MM.1S (cell line): ENCODE measurements around the gene JAK3.

ENCODE experiments used
- DNase-seq: peaks from one replicate; pipeline ENCODE4 v3.0.0-alpha.2; 2015
- H2AFZ ChIP-seq: fragments of 300-600 bp; sonication (generic); 2 replicates; pipeline ENCODE4 v1.6.0; 2016; ENCODE audit warnings: antibody characterized with exemption, low read length
- H3F3A ChIP-seq: fragments of 300-600 bp; sonication (generic); 2 replicates; pipeline ENCODE4 v1.6.1; 2016; ENCODE audit warnings: mild to moderate bottlenecking, antibody characterized with exemption, low read length, moderate library complexity, mixed read lengths; ENCODE audit not compliant: insufficient read depth
- H3K27ac ChIP-seq: fragments of 300-600 bp; sonication (generic); 2 replicates; pipeline ENCODE4 v1.5.1; 2016; ENCODE audit warnings: mild to moderate bottlenecking, low read length
- H3K27me3 ChIP-seq: fragments of 300-600 bp; sonication (generic); replicated peaks from 2 replicates; pipeline ENCODE4 v1.6.0; 2016; ENCODE audit warnings: low read length; ENCODE audit not compliant: insufficient read depth
- H3K36me3 ChIP-seq: fragments of 300-600 bp; sonication (generic); replicated peaks from 2 replicates; pipeline ENCODE4 v1.6.1; 2016; ENCODE audit warnings: mild to moderate bottlenecking, low read length, mixed read lengths; ENCODE audit not compliant: insufficient read depth
- H3K4me1 ChIP-seq: fragments of 300-600 bp; sonication (generic); 2 replicates; pipeline ENCODE4 v1.6.1; 2016; ENCODE audit warnings: low read length, mixed read lengths
- H3K4me2 ChIP-seq: fragments of 300-600 bp; sonication (generic); 2 replicates; pipeline ENCODE4 v1.6.0; 2016; ENCODE audit warnings: low read depth, low read length
- H3K4me3 ChIP-seq: fragments of 300-600 bp; sonication (generic); 2 replicates; pipeline ENCODE4 v1.5.1; 2016; ENCODE audit warnings: low read length, mixed read lengths
- H3K79me2 ChIP-seq: fragments of 300-600 bp; sonication (generic); 2 replicates; pipeline ENCODE4 v1.6.1; 2016; ENCODE audit warnings: mixed run types, low read length, mixed read lengths
- H3K9ac ChIP-seq: fragments of 300-600 bp; sonication (generic); 2 replicates; pipeline ENCODE4 v1.6.1; 2016; ENCODE audit warnings: low read length, mixed read lengths
- H3K9me2 ChIP-seq: fragments of 300-600 bp; sonication (generic); replicated peaks from 2 replicates; pipeline ENCODE4 v1.6.1; 2016; ENCODE audit warnings: mild to moderate bottlenecking, low read length, mixed read lengths; ENCODE audit not compliant: insufficient read depth
- H3K9me3 ChIP-seq: fragments of 300-600 bp; sonication (generic); replicated peaks from 2 replicates; pipeline ENCODE4 v1.6.1; 2016; ENCODE audit warnings: mild to moderate bottlenecking, low read length, mixed read lengths; ENCODE audit not compliant: insufficient read depth
- H4K20me1 ChIP-seq: fragments of 300-600 bp; sonication (generic); 2 replicates; pipeline ENCODE4 v1.6.1; 2016; ENCODE audit warnings: mild to moderate bottlenecking, low read length, moderate library complexity, mixed read lengths; ENCODE audit not compliant: insufficient read depth
- EZH2 ChIP-seq: fragments of 300-600 bp; sonication (generic); optimal IDR thresholded peaks from 2 replicates; pipeline ENCODE3; 2017; ENCODE audit warnings: low read depth, mild to moderate bottlenecking, antibody characterized with exemption, low read length, mixed read lengths
- EZH2phosphoT487 ChIP-seq: fragments of 300-600 bp; sonication (generic); IDR thresholded peaks from 2 replicates; pipeline ENCODE4 v1.6.1; 2018; ENCODE audit warnings: antibody characterized with exemption, low read length
- TF ChIP-seq, protein P1 (sequence below): fragments of 300-600 bp; sonication (generic); IDR thresholded peaks from 2 replicates; pipeline ENCODE4 v1.5.1; 2016; ENCODE audit warnings: antibody characterized with exemption, low read length, mixed read lengths

JAK3 gene

DNA sequence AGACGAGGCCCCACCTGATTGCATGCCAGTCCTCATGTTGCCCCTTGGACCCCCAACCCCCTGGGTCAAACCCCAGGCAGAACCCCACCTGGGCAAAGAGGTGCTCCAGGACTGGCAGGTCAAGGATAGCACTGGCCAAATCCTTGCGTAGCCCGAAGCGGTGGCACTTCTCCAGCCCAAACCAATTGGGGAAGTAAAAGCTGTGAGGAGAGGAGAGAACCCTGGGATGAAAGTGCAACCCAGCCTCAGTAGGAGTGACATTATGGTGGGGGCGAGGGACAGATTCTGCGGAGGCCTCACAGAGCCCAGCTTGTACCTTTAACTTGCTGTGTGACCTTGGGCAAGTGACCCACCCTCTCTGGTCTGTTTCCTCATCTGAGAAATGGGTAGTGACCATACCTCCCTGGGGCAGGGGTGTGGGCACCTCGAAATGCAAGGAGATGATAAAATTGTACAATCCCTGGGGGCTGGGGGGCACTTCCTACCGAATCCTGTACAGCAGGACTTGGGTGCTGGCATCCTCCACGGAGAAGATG, 4.4 kb downstream of the JAK3 start:
- no peaks in the 10 kb centered on the region for H3K36me3 ChIP-seq
- H3K9me2 ChIP-seq, result no peaks in the 10 kb centered on the region
- H4K20me1 ChIP-seq, result no peaks in the 10 kb centered on the region
- H3F3A ChIP-seq, result 0 out of 2 replicates have a peak, but pooled peaks cover 6% of the 10 kb centered on the region
- H3K9ac ChIP-seq, result no peak overlapping the region
- no peak overlapping the region for H3K27ac ChIP-seq
- TF ChIP-seq EZH2, result no peak
- TF ChIP-seq, protein P1, sequence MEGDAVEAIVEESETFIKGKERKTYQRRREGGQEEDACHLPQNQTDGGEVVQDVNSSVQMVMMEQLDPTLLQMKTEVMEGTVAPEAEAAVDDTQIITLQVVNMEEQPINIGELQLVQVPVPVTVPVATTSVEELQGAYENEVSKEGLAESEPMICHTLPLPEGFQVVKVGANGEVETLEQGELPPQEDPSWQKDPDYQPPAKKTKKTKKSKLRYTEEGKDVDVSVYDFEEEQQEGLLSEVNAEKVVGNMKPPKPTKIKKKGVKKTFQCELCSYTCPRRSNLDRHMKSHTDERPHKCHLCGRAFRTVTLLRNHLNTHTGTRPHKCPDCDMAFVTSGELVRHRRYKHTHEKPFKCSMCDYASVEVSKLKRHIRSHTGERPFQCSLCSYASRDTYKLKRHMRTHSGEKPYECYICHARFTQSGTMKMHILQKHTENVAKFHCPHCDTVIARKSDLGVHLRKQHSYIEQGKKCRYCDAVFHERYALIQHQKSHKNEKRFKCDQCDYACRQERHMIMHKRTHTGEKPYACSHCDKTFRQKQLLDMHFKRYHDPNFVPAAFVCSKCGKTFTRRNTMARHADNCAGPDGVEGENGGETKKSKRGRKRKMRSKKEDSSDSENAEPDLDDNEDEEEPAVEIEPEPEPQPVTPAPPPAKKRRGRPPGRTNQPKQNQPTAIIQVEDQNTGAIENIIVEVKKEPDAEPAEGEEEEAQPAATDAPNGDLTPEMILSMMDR, result no peak
- no peak for TF ChIP-seq EZH2phosphoT487
- H3K27me3 ChIP-seq, result no peaks in the 10 kb centered on the region
- no peak overlapping the region for H3K4me3 ChIP-seq
- no peak overlapping the region for H2AFZ ChIP-seq
- no peaks in the 10 kb centered on the region for H3K79me2 ChIP-seq
- H3K4me2 ChIP-seq, result no peak overlapping the region
- H3K4me1 ChIP-seq, result peaks cover 5% of the 10 kb centered on the region
- DNase-seq, result no peak
- H3K9me3 ChIP-seq, result no peaks in the 10 kb centered on the region

- Histone ChIP-seq H3K9ac (no peak overlapping the region), H3K9me3 (no peaks in the 10 kb centered on the region), H2AFZ (no peak overlapping the region), H4K20me1 (no peaks in the 10 kb centered on the region), H3F3A (0 out of 2 replicates have a peak, but pooled peaks cover 1% of the 10 kb centered on the region), H3K79me2 (no peaks in the 10 kb centered on the region), H3K27ac (no peak overlapping the region), H3K4me1 (peaks cover under 1% of the 10 kb centered on the region; the same call in 1 of the 2 replicates), H3K4me3 (no peak overlapping the region), H3K9me2 (no peaks in the 10 kb centered on the region), H3K36me3 (no peaks in the 10 kb centered on the region), H3K27me3 (no peaks in the 10 kb centered on the region), H3K4me2 (no peak overlapping the region)
- DNase-seq, result no peak
- TF ChIP-seq EZH2phosphoT487 (no peak), EZH2 (no peak)
- TF ChIP-seq, protein P1, result no peak
Measured at GRCh38 chr19:17842663-17843291, 5.0 kb downstream of the JAK3 start.

DNA sequence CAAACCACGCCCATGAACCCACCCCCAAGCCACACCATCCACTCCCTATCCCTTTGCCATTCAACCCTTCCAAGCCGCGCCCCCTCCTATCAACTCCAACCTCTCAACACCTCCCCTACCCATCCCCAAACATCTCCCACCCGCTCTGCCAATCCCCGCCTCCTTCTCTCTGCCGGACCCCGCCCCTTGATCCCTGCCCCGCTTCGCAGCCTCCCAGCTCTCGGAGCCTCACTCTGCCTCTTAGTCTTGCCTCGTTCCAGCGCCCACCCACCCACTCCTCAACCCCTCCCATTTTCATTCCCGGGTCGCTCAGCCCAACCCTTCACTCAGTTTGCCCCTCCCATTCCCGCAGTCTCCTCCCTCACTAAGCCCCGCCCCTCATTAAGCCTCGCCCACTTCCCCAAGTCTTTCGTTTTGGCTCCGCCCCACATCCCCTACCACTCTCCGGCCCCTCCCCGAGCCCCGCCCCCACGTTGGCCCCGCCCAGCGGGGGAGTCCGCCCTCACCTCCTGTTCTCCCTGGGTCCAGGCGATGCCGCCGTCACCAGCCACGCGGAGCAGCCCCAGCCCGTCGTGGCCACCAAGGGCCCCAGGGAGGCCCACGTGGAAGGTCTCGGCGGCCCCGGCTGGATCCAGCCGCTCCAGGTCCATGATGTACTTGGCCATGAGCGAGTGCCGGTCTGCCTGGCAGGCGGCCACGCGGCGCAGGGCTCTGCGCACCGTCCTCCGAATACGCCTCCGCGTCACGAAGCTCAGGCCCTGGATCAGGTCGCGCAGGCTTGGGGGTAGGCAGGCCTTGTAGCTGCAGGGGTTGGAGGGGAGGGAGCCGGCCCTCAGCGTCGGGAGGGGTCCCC, 5.7 kb downstream of the JAK3 start:
- Histone ChIP-seq H3K9me3 (no peaks in the 10 kb centered on the region), H3K36me3 (no peaks in the 10 kb centered on the region), H3K27me3 (no peaks in the 10 kb centered on the region), H3K9ac (no peak overlapping the region), H3K4me1 (no peaks in the 10 kb centered on the region), H3K9me2 (no peaks in the 10 kb centered on the region), H4K20me1 (no peaks in the 10 kb centered on the region), H3F3A (no peaks in the 10 kb centered on the region), H2AFZ (no peak overlapping the region), H3K79me2 (no peaks in the 10 kb centered on the region), H3K4me3 (no peak overlapping the region), H3K27ac (no peak overlapping the region), H3K4me2 (no peak overlapping the region)
- TF ChIP-seq EZH2phosphoT487 (no peak), EZH2 (no peak)
- TF ChIP-seq, protein P1, result no peak
- no peak for DNase-seq
